MCF 10A (cell line): ENCODE results near the gene GSS. TPM values are rescaled to one million over a fixed set of nuclear protein-coding genes. Genes with fewer than 3 reads are reported as not detected.

Source experiments
- BruUV-seq: library from RNA; stranded (reverse); fragments of 400-500 nt; replicated peaks from 2 replicates; lab custom pipeline; 2021; lab: Mats Ljungman, UMichigan
- CTCF ChIA-PET: fragments of 300-600 bp; sonication (Branson Sonifier 250); formaldehyde crosslinking; extraction: SDS; loops from one replicate; lab custom pipeline; 2021; ENCODE audit warnings: antibody characterized with exemption, inconsistent platforms; lab: Yijun Ruan, JAX
- POLR2A ChIA-PET: fragments of 300-600, 350-650 bp; sonication (Branson Sonifier 250); formaldehyde crosslinking; extraction: SDS; loops from one replicate; lab custom pipeline; 2020; ENCODE audit warnings: antibody characterized with exemption, inconsistent platforms; lab: Yijun Ruan, JAX
- DNase-seq: peaks from one replicate; pipeline ENCODE4 v3.0.0-alpha.2; 2018; ENCODE audit not compliant: unreplicated experiment
- H3K27ac Mint-ChIP-seq: one replicate; pipeline ENCODE4 v1.8.0; 2022; ENCODE audit warnings: mild to moderate bottlenecking, low read depth, mixed read lengths; ENCODE audit not compliant: unreplicated experiment
- H3K27me3 Mint-ChIP-seq: one replicate; pipeline ENCODE4 v1.8.0; 2022; ENCODE audit warnings: mixed read lengths; ENCODE audit not compliant: insufficient read depth, unreplicated experiment
- H3K36me3 Mint-ChIP-seq: one replicate; pipeline ENCODE4 v1.8.0; 2022; ENCODE audit warnings: mild to moderate bottlenecking, moderate library complexity, mixed read lengths; ENCODE audit not compliant: insufficient read depth, unreplicated experiment
- H3K4me1 Mint-ChIP-seq: one replicate; pipeline ENCODE4 v1.8.0; 2022; ENCODE audit warnings: mixed read lengths; ENCODE audit not compliant: insufficient read depth, unreplicated experiment
- H3K4me3 Mint-ChIP-seq: one replicate; pipeline ENCODE4 v1.8.0; 2022; ENCODE audit warnings: mild to moderate bottlenecking, moderate library complexity, mixed read lengths; ENCODE audit not compliant: unreplicated experiment
- H3K9me3 Mint-ChIP-seq: one replicate; pipeline ENCODE4 v1.8.0; 2022; ENCODE audit warnings: mixed read lengths; ENCODE audit not compliant: unreplicated experiment
- CTCF ChIP-seq: fragments of 200-600 bp; IDR thresholded peaks from one replicate; pipeline ENCODE4 v1.8.0; 2022; ENCODE audit warnings: antibody characterized with exemption, mild to moderate bottlenecking; ENCODE audit not compliant: unreplicated experiment
- intact Hi-C: fragments of 100-400 bp; cut with micrococcal nuclease; formaldehyde crosslinking; loops from 2 replicates; pipeline ENCODE4 v1.14.1; 2022
- total RNA-seq: library from RNA; stranded (reverse); gene quantifications from 2 replicates; pipeline ENCODE4 v1.2.3, GENCODE V29; 2022

Gene GSS
- total RNA-seq, 1 experiment from 2014 or later: 115 TPM

GRCh38 chr20:34995696-34996095 lies 40.1 kb upstream of the GSS start:
- CTCF ChIA-PET: interaction anchor here (0.5 to 1.4 kb wide), 5 partner anchors 13 to 1495 kb away, joined by 3 to 4 read pairs (median 3); no protein-coding TSS in a partner anchor
- H3K27ac Mint-ChIP-seq: no peak overlapping the region

GRCh38 chr20:34995192-34995591 lies 39.6 kb upstream of the GSS start:
- no peaks in the 10 kb centered on the region for H3K9me3 Mint-ChIP-seq
- H3K4me1 Mint-ChIP-seq: no peaks in the 10 kb centered on the region
- ChIA-PET CTCF (interaction anchor here (0.5 to 1.4 kb wide), 4 partner anchors 14 to 121 kb away, joined by 3 to 4 read pairs (median 3); no protein-coding TSS in a partner anchor), POLR2A (no interaction called here)
- DNase-seq: no peak
- peaks cover 42% of the 10 kb centered on the region for H3K36me3 Mint-ChIP-seq
- H3K27me3 Mint-ChIP-seq: no peaks in the 10 kb centered on the region
- intact Hi-C loops: no loop called here
- H3K27ac Mint-ChIP-seq: no peak overlapping the region
- no TSS peak for BruUV-seq
- no peak overlapping the region for H3K4me3 Mint-ChIP-seq
- no peak for TF ChIP-seq CTCF

More at GRCh38 chr20:34995696-34996095, 40.1 kb upstream of the GSS start:
- BruUV-seq: no TSS peak
- H3K27me3 Mint-ChIP-seq: no peaks in the 10 kb centered on the region
- H3K4me1 Mint-ChIP-seq: no peaks in the 10 kb centered on the region
- TF ChIP-seq CTCF: no peak
- no peak for DNase-seq
- POLR2A ChIA-PET: no interaction called here
- intact Hi-C loops: no loop called here
- no peaks in the 10 kb centered on the region for H3K9me3 Mint-ChIP-seq
- H3K36me3 Mint-ChIP-seq: peaks cover 46% of the 10 kb centered on the region
- no peak overlapping the region for H3K4me3 Mint-ChIP-seq

DNA sequence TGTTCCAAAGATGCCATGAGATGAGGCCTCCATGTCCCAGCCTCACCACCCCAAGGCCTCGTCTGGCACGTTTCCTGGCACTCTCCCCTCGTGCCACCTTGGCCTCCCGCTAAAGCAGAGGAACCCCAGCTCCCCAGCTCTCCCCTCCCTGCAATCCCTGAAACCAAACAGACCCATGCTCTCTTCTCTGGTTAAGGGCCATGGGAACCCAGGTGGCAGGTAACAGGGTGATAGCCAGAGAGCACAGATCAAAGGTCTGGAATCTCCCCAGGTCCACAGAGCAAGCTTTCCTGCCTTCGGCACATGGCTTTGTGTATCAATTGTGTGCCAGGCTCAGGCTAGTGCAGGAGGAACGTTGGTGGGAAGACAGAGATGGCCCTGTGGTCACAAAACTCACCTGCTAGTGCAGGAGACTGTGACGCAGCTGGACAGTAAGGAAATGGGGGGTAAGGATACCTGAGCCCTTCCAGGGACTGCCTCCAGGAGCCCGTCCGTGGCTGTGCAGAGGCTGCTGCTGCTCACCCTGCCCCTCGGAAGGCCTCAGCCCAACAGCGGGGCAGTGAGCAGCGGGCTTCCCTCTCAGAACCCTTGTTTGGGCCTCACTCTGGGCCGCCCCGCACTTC lies 39.0 kb upstream of the GSS start:
- ChIA-PET POLR2A (no interaction called here), CTCF (interaction anchor here (1.4 kb wide), 1 partner anchor 121 kb away, joined by 3 read pairs; no protein-coding TSS in a partner anchor)
- no peak overlapping the region for H3K4me3 Mint-ChIP-seq
- H3K27ac Mint-ChIP-seq: no peak overlapping the region
- no TSS peak for BruUV-seq
- no peaks in the 10 kb centered on the region for H3K27me3 Mint-ChIP-seq
- no peaks in the 10 kb centered on the region for H3K9me3 Mint-ChIP-seq
- TF ChIP-seq CTCF: no peak
- no peaks in the 10 kb centered on the region for H3K4me1 Mint-ChIP-seq
- intact Hi-C loops: no loop called here
- H3K36me3 Mint-ChIP-seq: peaks cover 42% of the 10 kb centered on the region
- DNase-seq: no peak

GRCh38 chr20:34993941-34994508 lies 38.4 kb upstream of the GSS start:
- H3K27ac Mint-ChIP-seq: no peak overlapping the region
- TF ChIP-seq CTCF: no peak
- no TSS peak for BruUV-seq
- intact Hi-C loops: no loop called here
- no peak overlapping the region for H3K4me3 Mint-ChIP-seq
- H3K36me3 Mint-ChIP-seq: peaks cover 36% of the 10 kb centered on the region
- POLR2A ChIA-PET: no interaction called here
- CTCF ChIA-PET: no interaction called here
- H3K4me1 Mint-ChIP-seq: no peaks in the 10 kb centered on the region
- no peak for DNase-seq
- H3K9me3 Mint-ChIP-seq: no peaks in the 10 kb centered on the region
- H3K27me3 Mint-ChIP-seq: no peaks in the 10 kb centered on the region
